Neural progenitor cell (in vitro differentiated cells): ENCODE results near the gene ARSB. TPM values are rescaled to one million over a fixed set of nuclear protein-coding genes. Genes with fewer than 3 reads are reported as not detected.

ENCODE experiments used
- DNase-seq: peaks from one replicate; pipeline ENCODE4 v3.0.0-alpha.2; 2016; ENCODE audit warnings: low spot score
- H2AFZ ChIP-seq: fragments of 200-600 bp; sonication (generic); replicated peaks from 2 replicates; pipeline ENCODE4 v1.6.1; 2016; ENCODE audit warnings: antibody characterized with exemption
- H3F3A ChIP-seq: fragments of 200-600 bp; sonication (generic); 2 replicates; pipeline ENCODE4 v1.6.1; 2016; ENCODE audit warnings: antibody characterized with exemption, low read depth
- H3K27ac ChIP-seq: fragments of 200-600 bp; sonication (generic); 2 replicates; pipeline ENCODE4 v1.5.1; 2016; ENCODE audit warnings: mild to moderate bottlenecking
- H3K27me3 ChIP-seq: fragments of 200-600 bp; sonication (generic); 2 replicates; pipeline ENCODE4 v1.6.1; 2016; ENCODE audit warnings: mild to moderate bottlenecking, moderate library complexity
- H3K36me3 ChIP-seq: fragments of 200-600 bp; sonication (generic); 2 replicates; pipeline ENCODE4 v1.5.1; 2016
- H3K4me1 ChIP-seq: fragments of 200-600 bp; sonication (generic); 2 replicates; pipeline ENCODE4 v1.6.1; 2016; ENCODE audit warnings: mixed run types
- H3K4me2 ChIP-seq: fragments of 200-600 bp; sonication (generic); 2 replicates; pipeline ENCODE4 v1.6.1; 2016
- H3K4me3 ChIP-seq: fragments of 200-600 bp; sonication (generic); 2 replicates; pipeline ENCODE4 v1.5.1; 2016
- H3K79me2 ChIP-seq: fragments of 200-600 bp; sonication (generic); 2 replicates; pipeline ENCODE4 v1.6.1; 2016; ENCODE audit warnings: low read depth
- H3K9ac ChIP-seq: fragments of 200-600 bp; sonication (generic); 2 replicates; pipeline ENCODE4 v1.6.1; 2016
- H3K9me3 ChIP-seq: fragments of 200-600 bp; sonication (generic); 2 replicates; pipeline ENCODE4 v1.5.1; 2016; ENCODE audit warnings: low read depth
- H4K20me1 ChIP-seq: fragments of 200-600 bp; sonication (generic); 2 replicates; pipeline ENCODE4 v1.6.1; 2016; ENCODE audit warnings: low read depth
- H3K27ac Mint-ChIP-seq: 3 replicates; pipeline ENCODE4 v1.8.0; 2021; ENCODE audit warnings: mixed read lengths
- H3K27me3 Mint-ChIP-seq: 2 replicates; pipeline ENCODE4 v1.8.0; 2022; ENCODE audit warnings: low read depth, mild to moderate bottlenecking, inconsistent platforms, moderate library complexity, mixed read lengths; ENCODE audit not compliant: insufficient read depth
- H3K36me3 Mint-ChIP-seq: 3 replicates; pipeline ENCODE4 v1.8.0; 2021; ENCODE audit warnings: mixed read lengths
- H3K4me1 Mint-ChIP-seq: 3 replicates; pipeline ENCODE4 v1.8.0; 2021; ENCODE audit warnings: mixed read lengths
- H3K4me3 Mint-ChIP-seq: 3 replicates; pipeline ENCODE4 v1.8.0; 2021; ENCODE audit warnings: mild to moderate bottlenecking, moderate library complexity, mixed read lengths
- H3K9me3 Mint-ChIP-seq: 3 replicates; pipeline ENCODE4 v1.8.0; 2020; ENCODE audit warnings: mixed read lengths
- EZH2 ChIP-seq: fragments of 200-600 bp; sonication (generic); IDR thresholded peaks from 2 replicates; pipeline ENCODE4 v1.6.1; 2017; ENCODE audit warnings: antibody characterized with exemption, mild to moderate bottlenecking, moderate library complexity
- EZH2phosphoT487 ChIP-seq: fragments of 200-600 bp; sonication (generic); IDR thresholded peaks from 2 replicates; pipeline ENCODE4 v1.6.1; 2017; ENCODE audit warnings: antibody characterized with exemption
- total RNA-seq: library from RNA; depleted of rRNA; stranded (reverse); fragments of >200 nt; gene quantifications from 2 replicates; pipeline ENCODE4 v1.2.3, GENCODE V29; 2015; ENCODE audit warnings: low replicate concordance
- TF ChIP-seq, protein P1 (sequence below): fragments of 200-600 bp; sonication (generic); IDR thresholded peaks from 2 replicates; pipeline ENCODE4 v1.5.1; 2017; ENCODE audit warnings: antibody characterized with exemption, mild to moderate bottlenecking

Gene ARSB
- total RNA-seq, 1 donor from 2014 or later: 15.3 TPM

DNA sequence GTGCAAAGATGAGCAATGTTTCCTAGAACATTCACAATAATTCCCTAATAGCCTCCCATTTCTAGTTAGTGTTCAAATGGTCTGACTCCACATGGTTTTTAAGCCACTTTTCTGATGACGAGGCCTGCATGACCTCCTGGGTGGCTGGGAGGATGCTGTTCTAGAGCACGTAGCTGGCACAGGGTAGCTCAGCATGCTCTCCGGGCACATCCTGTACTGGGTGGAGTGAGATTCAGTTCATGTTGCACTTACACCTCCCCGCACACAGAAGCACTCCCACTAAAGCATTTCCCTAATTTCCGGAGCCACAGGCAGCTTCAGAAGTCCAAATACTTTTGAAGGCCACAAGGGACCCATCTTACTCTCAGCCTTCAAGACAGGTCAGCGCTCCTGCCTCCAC is 176.7 kb downstream of the ARSB start:
- Histone ChIP-seq H3K4me1 (peaks cover 20% of the 10 kb centered on the region), H3K27ac (no peak overlapping the region), H3K79me2 (no peaks in the 10 kb centered on the region), H3F3A (no peaks in the 10 kb centered on the region), H3K9me3 (no peaks in the 10 kb centered on the region), H3K36me3 (no peaks in the 10 kb centered on the region), H3K27me3 (no peaks in the 10 kb centered on the region), H4K20me1 (no peaks in the 10 kb centered on the region), H3K9ac (no peak overlapping the region), H2AFZ (no peak overlapping the region), H3K4me3 (no peak overlapping the region), H3K4me2 (no peak overlapping the region)
- Mint-ChIP-seq H3K27ac (no peak overlapping the region), H3K9me3 (no peaks in the 10 kb centered on the region), H3K36me3 (no peaks in the 10 kb centered on the region), H3K4me1 (peaks cover 17% of the 10 kb centered on the region), H3K4me3 (no peak overlapping the region), H3K27me3 (peaks cover 7% of the 10 kb centered on the region)
- DNase-seq: no peak
- TF ChIP-seq, protein P1, sequence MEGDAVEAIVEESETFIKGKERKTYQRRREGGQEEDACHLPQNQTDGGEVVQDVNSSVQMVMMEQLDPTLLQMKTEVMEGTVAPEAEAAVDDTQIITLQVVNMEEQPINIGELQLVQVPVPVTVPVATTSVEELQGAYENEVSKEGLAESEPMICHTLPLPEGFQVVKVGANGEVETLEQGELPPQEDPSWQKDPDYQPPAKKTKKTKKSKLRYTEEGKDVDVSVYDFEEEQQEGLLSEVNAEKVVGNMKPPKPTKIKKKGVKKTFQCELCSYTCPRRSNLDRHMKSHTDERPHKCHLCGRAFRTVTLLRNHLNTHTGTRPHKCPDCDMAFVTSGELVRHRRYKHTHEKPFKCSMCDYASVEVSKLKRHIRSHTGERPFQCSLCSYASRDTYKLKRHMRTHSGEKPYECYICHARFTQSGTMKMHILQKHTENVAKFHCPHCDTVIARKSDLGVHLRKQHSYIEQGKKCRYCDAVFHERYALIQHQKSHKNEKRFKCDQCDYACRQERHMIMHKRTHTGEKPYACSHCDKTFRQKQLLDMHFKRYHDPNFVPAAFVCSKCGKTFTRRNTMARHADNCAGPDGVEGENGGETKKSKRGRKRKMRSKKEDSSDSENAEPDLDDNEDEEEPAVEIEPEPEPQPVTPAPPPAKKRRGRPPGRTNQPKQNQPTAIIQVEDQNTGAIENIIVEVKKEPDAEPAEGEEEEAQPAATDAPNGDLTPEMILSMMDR: no peak
- TF ChIP-seq EZH2phosphoT487: no peak
- no peak for TF ChIP-seq EZH2

DNA sequence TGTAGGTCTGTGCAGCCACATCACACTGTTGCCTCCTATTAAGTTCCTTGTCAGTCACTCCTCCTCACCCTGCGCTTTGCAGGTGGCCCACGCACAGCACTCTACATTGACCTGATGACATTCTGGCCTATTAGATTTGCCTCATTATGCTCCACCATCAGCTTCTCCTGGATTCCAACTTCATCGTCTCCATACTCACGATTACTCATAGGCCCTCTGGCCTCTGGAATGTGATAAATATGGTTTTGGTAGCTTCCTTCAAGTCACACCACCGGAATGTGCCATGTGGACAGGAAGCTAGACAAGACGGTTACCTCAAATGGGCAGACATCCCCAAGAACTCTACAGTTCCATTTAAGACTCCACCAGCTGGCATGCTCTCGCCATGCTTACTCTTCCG is 178.6 kb downstream of the ARSB start:
- TF ChIP-seq, protein P1: no peak
- TF ChIP-seq EZH2 (no peak), EZH2phosphoT487 (no peak)
- no peak overlapping the region for H3K27ac ChIP-seq

DNA sequence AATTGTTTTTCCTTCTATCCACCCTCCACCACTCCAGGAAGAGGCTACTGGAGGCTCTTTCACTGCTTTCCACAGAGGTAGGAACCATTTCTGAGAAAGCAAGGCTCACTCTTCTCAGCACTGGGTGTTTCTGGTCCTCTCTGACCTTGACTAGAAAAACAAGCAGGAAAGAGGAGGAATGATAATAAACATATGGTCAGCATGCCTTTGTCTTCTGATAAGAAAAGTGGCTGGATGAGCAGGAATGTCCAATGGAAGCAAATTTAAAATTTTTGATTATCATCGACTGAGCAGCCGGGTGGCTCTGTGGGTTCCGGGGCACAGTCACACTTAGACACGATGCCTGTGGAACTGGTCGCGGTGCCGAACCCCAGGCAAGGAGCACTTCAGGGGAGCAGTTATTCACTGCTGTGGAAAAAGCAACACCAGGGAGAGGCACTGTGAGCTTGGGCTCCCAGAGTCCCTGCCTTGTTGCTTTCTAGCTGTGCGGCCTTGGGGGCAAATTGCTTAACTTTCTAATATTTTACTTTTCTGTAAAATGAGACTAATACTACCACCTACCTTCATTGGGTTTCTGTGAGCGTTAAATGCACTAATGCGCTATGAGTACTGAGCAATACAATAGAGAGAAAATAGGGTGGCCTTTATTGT is 179.5 kb downstream of the ARSB start:
- Mint-ChIP-seq H3K27me3 (peaks cover 7% of the 10 kb centered on the region), H3K4me3 (no peak overlapping the region), H3K9me3 (no peaks in the 10 kb centered on the region), H3K4me1 (peaks cover 13% of the 10 kb centered on the region), H3K27ac (no peak overlapping the region), H3K36me3 (no peaks in the 10 kb centered on the region)
- H3F3A ChIP-seq: no peaks in the 10 kb centered on the region
- H3K4me2 ChIP-seq: no peak overlapping the region
- no peak overlapping the region for H2AFZ ChIP-seq
- no peaks in the 10 kb centered on the region for H4K20me1 ChIP-seq
- no peak overlapping the region for H3K4me3 ChIP-seq
- no peak overlapping the region for H3K9ac ChIP-seq
- H3K9me3 ChIP-seq: no peaks in the 10 kb centered on the region
- TF ChIP-seq, protein P1: no peak
- no peak for TF ChIP-seq EZH2
- TF ChIP-seq EZH2phosphoT487: no peak
- no peaks in the 10 kb centered on the region for H3K79me2 ChIP-seq
- H3K4me1 ChIP-seq: peaks cover 10% of the 10 kb centered on the region
- H3K27me3 ChIP-seq: no peaks in the 10 kb centered on the region
- no peaks in the 10 kb centered on the region for H3K36me3 ChIP-seq
- DNase-seq: no peak
- H3K27ac ChIP-seq: no peak overlapping the region

More for the DNA sequence above, 178.6 kb downstream of the ARSB start:
- no peak overlapping the region for H3K9ac ChIP-seq
- no peak overlapping the region for H3K4me2 ChIP-seq
- no peak for DNase-seq
- no peaks in the 10 kb centered on the region for H3F3A ChIP-seq
- Mint-ChIP-seq H3K9me3 (no peaks in the 10 kb centered on the region), H3K36me3 (no peaks in the 10 kb centered on the region), H3K27me3 (peaks cover 7% of the 10 kb centered on the region), H3K4me1 (peaks cover 17% of the 10 kb centered on the region), H3K4me3 (no peak overlapping the region), H3K27ac (no peak overlapping the region)
- H2AFZ ChIP-seq: no peak overlapping the region
- no peaks in the 10 kb centered on the region for H3K79me2 ChIP-seq
- H3K36me3 ChIP-seq: no peaks in the 10 kb centered on the region
- H4K20me1 ChIP-seq: no peaks in the 10 kb centered on the region
- H3K4me1 ChIP-seq: peaks cover 19% of the 10 kb centered on the region
- no peak overlapping the region for H3K4me3 ChIP-seq
- H3K27me3 ChIP-seq: no peaks in the 10 kb centered on the region
- no peaks in the 10 kb centered on the region for H3K9me3 ChIP-seq
